Heart left ventricle (tissue), 13 donors: ENCODE measurements around the gene SLC31A2.

Source experiments
- POLR2A ChIP-seq, 2 donors: fragments of 450-650 bp; IDR thresholded peaks; one replicate each; pipeline ENCODE4 v1.6.1; 2017; ENCODE audit warnings: antibody characterized with exemption in 2 of 2, mild to moderate bottlenecking in 2 of 2, moderate library complexity in 2 of 2
- TF ChIP-seq, protein P1 (sequence below), 12 donors: fragments of 200-600 bp; sonication (generic) in 4 of 12; IDR thresholded peaks; one replicate each; pipeline versions ENCODE4 v1.5.0 to v1.8.0; 2018 to 2022; ENCODE audit warnings: antibody characterized with exemption in 12 of 12, mild to moderate bottlenecking in 5 of 12
- donor health status: ischemic (EF 13 %, LVEDD 7.1; RV severe dilation, severe dysfunction).
- donor health status: DM: no; HTN: yes; CAD: no.
- donor health status: DM: no; HTN: no; CAD: no.
- donor health status: ischemic (EF 25% LVEDD 6.9; RV normal size, moderate dysfunction).
- donor health status: ischemic (EF 25% LVEDD 5.7; RV mildly dilated, moderate dysfunction).
- donor health status: ischemic (EF 35%, LVEDD 5.7; RV mildly dilated, moderate dysfunction).
- donor health status: nonischemic (EF 11% LVEDD 7.7; RV severe dilation, severe dysfunction).
- donor health status: DM: yes; HTN: yes; CAD: no.
- donor health status: PGD.
- donor health status: ischemic (EF 29% LVEDD 5.4; RV normal size, mild dysfunction).
- donor health status: nonischemic (EF 23%, LVEDD 6.1; RV moderate dilation, normal function).

DNA sequence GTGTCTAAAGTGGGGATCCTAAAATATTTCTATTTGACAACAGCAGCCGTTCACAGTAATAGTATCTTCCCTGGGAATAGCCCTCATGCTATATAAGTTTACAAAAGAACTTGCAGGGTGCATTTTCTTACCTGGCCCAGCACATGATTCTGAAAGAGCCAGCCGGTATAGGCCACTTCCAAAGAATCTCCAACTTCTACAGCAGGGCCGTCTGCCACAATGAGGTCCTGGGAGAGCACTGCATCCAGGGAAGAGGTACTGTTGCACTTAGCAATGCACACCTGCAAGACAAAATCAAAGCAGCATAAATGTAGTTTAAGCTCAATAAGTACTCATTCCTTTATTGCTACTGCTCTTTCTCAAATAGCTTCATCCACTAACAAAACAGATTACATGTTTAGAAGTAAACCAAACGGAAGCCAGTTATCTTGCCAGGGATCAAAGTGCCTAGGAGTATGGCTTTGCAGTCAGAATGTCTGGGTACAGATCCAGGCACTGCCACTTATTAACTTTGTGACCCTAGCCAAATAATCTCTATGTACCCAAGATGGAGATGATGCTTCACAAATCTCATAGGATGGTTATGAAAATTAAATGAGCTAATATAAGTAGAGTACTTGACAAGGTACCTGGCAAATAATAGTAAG, 49.0 kb downstream of the SLC31A2 start:
- TF ChIP-seq, protein P1, sequence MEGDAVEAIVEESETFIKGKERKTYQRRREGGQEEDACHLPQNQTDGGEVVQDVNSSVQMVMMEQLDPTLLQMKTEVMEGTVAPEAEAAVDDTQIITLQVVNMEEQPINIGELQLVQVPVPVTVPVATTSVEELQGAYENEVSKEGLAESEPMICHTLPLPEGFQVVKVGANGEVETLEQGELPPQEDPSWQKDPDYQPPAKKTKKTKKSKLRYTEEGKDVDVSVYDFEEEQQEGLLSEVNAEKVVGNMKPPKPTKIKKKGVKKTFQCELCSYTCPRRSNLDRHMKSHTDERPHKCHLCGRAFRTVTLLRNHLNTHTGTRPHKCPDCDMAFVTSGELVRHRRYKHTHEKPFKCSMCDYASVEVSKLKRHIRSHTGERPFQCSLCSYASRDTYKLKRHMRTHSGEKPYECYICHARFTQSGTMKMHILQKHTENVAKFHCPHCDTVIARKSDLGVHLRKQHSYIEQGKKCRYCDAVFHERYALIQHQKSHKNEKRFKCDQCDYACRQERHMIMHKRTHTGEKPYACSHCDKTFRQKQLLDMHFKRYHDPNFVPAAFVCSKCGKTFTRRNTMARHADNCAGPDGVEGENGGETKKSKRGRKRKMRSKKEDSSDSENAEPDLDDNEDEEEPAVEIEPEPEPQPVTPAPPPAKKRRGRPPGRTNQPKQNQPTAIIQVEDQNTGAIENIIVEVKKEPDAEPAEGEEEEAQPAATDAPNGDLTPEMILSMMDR (IDR thresholded peaks at IDR 0.05) = no peak
- TF ChIP-seq POLR2A (IDR thresholded peaks at IDR 0.05) = no peak
